Gastroesophageal sphincter (tissue), 4 donors: ENCODE data around the gene LIM2. TPM values are rescaled to one million over a fixed set of nuclear protein-coding genes. Genes with fewer than 3 reads are reported as not detected.
"Not testable (repeated sequence)": the region's sequence is repeated elsewhere in the genome, so short reads cannot be mapped to it uniquely, and the experiment has no call there.

ENCODE experiments used
- ATAC-seq: fragments of 150-250 bp; one replicate; pipeline ENCODE4 v1.9.1; 2016; ENCODE audit warnings: mild to moderate bottlenecking, moderate library complexity
- H3K27ac ChIP-seq, 4 donors: fragments of 200-600 bp; sonication (generic) in 3 of 4; 1 replicate in 3 of 4; 2 replicates in 1 of 4; pipeline ENCODE4 v1.5.1; 2016 to 2019
- H3K27me3 ChIP-seq: fragments of 200-600 bp; sonication (generic); one replicate; pipeline ENCODE4 v1.5.1; 2019
- H3K36me3 ChIP-seq, 2 donors: fragments of 200-600 bp; sonication (generic); one replicate each; pipeline ENCODE4 v1.5.1; 2019; ENCODE audit warnings: control low read depth in 1 of 2
- H3K4me1 ChIP-seq, 3 donors: fragments of 200-600 bp; sonication (generic); 1 replicate in 2 of 3; 2 replicates in 1 of 3; pipeline ENCODE4 v1.5.1; 2016 to 2019; ENCODE audit warnings: control low read depth in 2 of 3
- H3K4me3 ChIP-seq, 2 donors: fragments of 200-600 bp; sonication (generic); one replicate each; pipeline ENCODE4 v1.5.1; 2019; ENCODE audit warnings: mild to moderate bottlenecking in 1 of 2, moderate library complexity in 1 of 2
- H3K9me3 ChIP-seq, 3 donors: fragments of 200-600 bp; sonication (generic); one replicate each; pipeline ENCODE4 v1.5.1; 2017 to 2019; ENCODE audit warnings: control low read depth in 2 of 3
- CTCF ChIP-seq, 4 experiments: fragments of 200-600 bp in 2 of 4; fragments of 450-650 bp in 2 of 4; sonication (generic) in 1 of 4; IDR thresholded peaks; one replicate each; pipeline ENCODE4 v1.5.1; 2017 to 2019; ENCODE audit warnings: antibody characterized with exemption in 4 of 4, mild to moderate bottlenecking in 2 of 4, moderate library complexity in 2 of 4
- EP300 ChIP-seq: sonication (generic); formaldehyde crosslinking; IDR thresholded peaks from one replicate; pipeline ENCODE4 v1.6.1; 2017; ENCODE audit warnings: antibody characterized with exemption, mild to moderate bottlenecking
- POLR2A ChIP-seq, 2 donors: fragments of 450-650 bp; IDR thresholded peaks; one replicate each; pipeline ENCODE4 v1.6.1; 2017; ENCODE audit warnings: antibody characterized with exemption in 2 of 2, mild to moderate bottlenecking in 2 of 2, moderate library complexity in 1 of 2
- POLR2AphosphoS5 ChIP-seq: sonication (generic); formaldehyde crosslinking; IDR thresholded peaks from one replicate; pipeline ENCODE4 v1.6.1; 2017; ENCODE audit warnings: antibody characterized with exemption
- WGBS, 2 donors: methylation state at CpG; one replicate each; pipeline ENCODE4 v1.1.5; 2018; ENCODE audit warnings: low coverage in 1 of 2; 5-methylcytosine and 5-hydroxymethylcytosine counted together
- total RNA-seq, 4 donors: library from RNA; depleted of rRNA; stranded (reverse); fragments of >200 nt; gene quantifications; one replicate each; pipeline ENCODE4 v1.1.0, GENCODE V29; 2016

Gene LIM2
- total RNA-seq, 4 donors from 2014 or later = not detected

GRCh38 chr19:51402117-51402516 lies 14.3 kb upstream of the LIM2 start:
- no peak overlapping the region for H3K27ac ChIP-seq
- H3K36me3 ChIP-seq = no peaks in the 10 kb centered on the region
- 95 to 98% methylated on average over 3 to 6 of the region's 9 CpGs for WGBS, 2 donors
- no peak overlapping the region for H3K4me3 ChIP-seq
- TF ChIP-seq CTCF (IDR thresholded peaks at IDR 0.05) = no peak
- no peak for TF ChIP-seq POLR2AphosphoS5
- TF ChIP-seq POLR2A (IDR thresholded peaks at IDR 0.05) = no peak
- TF ChIP-seq EP300 = no peak
- H3K9me3 ChIP-seq = peaks cover 0 to 18% (median 0%) of the 10 kb centered on the region in 3 donors
- no peaks in the 10 kb centered on the region for H3K4me1 ChIP-seq
- peaks cover 17% of the 10 kb centered on the region for H3K27me3 ChIP-seq
- ATAC-seq = no peak

- not testable (repeated sequence) for H3K27me3 ChIP-seq, H3K36me3 ChIP-seq, H3K4me1 ChIP-seq, H3K27ac ChIP-seq, ATAC-seq, H3K4me3 ChIP-seq
- 80 to 89% methylated on average over 6 to 7 of the region's 7 CpGs for WGBS, 2 donors
- peaks cover 0 to 18% (median 0%) of the 10 kb centered on the region in 3 donors for H3K9me3 ChIP-seq
Measured at GRCh38 chr19:51399936-51400335, 12.2 kb upstream of the LIM2 start.

DNA sequence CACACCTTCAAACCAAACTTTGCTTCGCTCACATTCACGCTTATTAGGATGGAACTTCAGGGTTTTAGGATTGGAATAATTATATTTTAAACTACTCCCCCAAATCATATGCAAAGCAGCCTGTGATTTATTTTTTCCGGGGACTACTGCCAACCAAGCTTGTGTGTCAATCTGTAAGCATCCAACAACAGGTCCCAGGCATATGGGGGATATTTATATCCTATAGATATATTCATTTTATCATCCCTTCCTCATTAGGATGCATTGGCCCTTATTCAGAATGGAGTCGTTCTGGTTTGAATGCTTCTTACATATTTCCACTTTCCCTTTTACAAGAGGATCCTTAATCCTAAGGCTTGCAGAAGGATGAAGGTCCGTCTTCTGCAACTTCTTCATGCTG lies 11.5 kb upstream of the LIM2 start:
- Histone ChIP-seq H3K4me3 (no peak overlapping the region), H3K27me3 (peaks cover under 1% of the 10 kb centered on the region), H3K9me3 (peaks cover 0 to 18% (median 0%) of the 10 kb centered on the region in 3 donors), H3K4me1 (peaks cover 0 to 7% (median 5%) of the 10 kb centered on the region in 3 donors), H3K36me3 (no peaks in the 10 kb centered on the region), H3K27ac (no peak overlapping the region)
- no peak for ATAC-seq
- TF ChIP-seq EP300 (no peak), POLR2AphosphoS5 (no peak), POLR2A (IDR thresholded peaks at IDR 0.05) (no peak), CTCF (IDR thresholded peaks at IDR 0.05) (no peak)
- WGBS, 2 donors = 89 to 97% methylated on average over 4 to 5 of the region's 5 CpGs

DNA sequence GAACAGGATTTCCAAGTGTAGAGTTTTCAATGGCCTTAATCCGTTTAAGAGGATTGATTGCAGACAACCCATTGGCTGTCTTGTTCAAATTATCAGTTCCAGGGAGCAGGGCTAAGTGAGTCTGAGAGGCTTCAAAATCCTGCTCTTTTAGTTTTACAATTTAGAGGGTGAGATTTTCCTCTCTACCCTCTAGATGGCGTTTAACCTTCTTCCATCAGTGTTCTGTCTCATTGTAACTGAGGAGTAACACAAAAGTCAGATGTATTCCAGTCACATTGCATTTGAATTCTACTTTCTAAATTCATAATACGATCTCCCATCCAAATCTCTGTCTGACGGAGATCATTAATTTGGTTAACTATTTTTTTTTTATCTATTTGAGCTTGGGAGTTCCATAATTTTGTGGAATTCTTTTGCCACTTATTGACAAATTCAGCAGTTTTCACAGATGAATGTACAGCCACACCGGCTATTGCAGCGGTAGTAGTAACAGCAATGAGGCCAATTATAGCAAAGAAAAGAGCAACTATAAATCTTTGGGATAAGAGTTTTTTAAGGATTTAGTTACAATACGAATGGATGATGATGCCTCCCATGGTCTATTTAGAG lies 10.4 kb upstream of the LIM2 start:
- WGBS, 2 donors = 36 to 44% methylated on average over 6 to 7 of the region's 7 CpGs
- Histone ChIP-seq H3K27me3 (no peaks in the 10 kb centered on the region), H3K4me1 (peaks cover 0 to 13% (median 5%) of the 10 kb centered on the region in 3 donors), H3K27ac (no peak overlapping the region), H3K36me3 (no peaks in the 10 kb centered on the region), H3K4me3 (no peak overlapping the region), H3K9me3 (peaks cover 0 to 18% (median 0%) of the 10 kb centered on the region in 3 donors)
- no peak for ATAC-seq
- no peak for TF ChIP-seq POLR2A (IDR thresholded peaks at IDR 0.05)
- peak in 2 of 4 experiments; percentile 39 to 48 for TF ChIP-seq CTCF (IDR thresholded peaks at IDR 0.05)
- no peak for TF ChIP-seq EP300
- no peak for TF ChIP-seq POLR2AphosphoS5

DNA sequence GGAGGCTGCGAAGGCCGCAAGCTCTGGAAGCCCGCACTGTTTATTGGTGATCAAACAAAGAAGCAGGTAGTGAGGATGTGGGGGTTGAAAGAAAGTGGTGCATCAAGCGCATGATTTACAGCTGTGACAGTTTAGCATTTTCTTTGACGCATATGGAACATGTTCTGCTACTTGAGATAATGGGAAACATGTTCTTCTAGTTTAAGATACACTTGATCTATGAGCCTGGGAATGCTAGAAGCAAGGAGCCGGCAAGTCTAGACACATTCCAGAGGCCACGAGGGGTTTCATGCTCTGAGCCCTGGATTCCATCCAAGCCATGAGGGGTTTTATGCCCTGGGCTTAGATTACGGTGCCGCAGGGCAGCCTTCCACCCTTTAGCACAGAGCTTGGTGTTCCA lies 9.7 kb upstream of the LIM2 start:
- H3K9me3 ChIP-seq = peaks cover 0 to 11% (median 0%) of the 10 kb centered on the region in 3 donors
- H3K36me3 ChIP-seq, H3K27ac ChIP-seq, H3K27me3 ChIP-seq, ATAC-seq, H3K4me3 ChIP-seq: not testable (repeated sequence)
- H3K4me1 ChIP-seq = peaks cover 0 to 13% (median 5%) of the 10 kb centered on the region in 3 donors
- 72 to 77% methylated on average over 9 of the region's 9 CpGs for WGBS, 2 donors

DNA sequence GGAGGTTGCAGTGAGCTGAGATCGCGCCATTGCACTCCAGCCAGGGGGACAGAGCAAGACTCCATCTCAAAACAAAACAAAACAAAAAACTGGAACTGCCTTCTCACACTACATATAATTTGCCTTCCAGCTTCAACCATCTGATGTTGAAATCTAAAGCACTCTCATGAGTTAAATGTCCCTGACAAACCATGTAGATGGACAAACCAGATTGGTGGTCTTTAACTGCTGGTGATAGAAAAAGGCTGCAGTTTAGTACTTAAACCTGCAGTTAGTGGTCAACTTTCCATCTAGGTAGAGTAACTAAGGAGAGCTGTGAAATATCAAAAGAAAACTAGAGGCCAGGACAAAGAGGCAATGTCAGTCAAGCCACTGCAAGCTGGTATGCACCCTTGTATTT lies 8.4 kb upstream of the LIM2 start:
- Histone ChIP-seq H3K36me3 (no peaks in the 10 kb centered on the region), H3K4me1 (peaks cover 0 to 13% (median 5%) of the 10 kb centered on the region in 3 donors), H3K27me3 (no peaks in the 10 kb centered on the region), H3K27ac (no peak overlapping the region), H3K4me3 (no peak overlapping the region), H3K9me3 (no peaks in the 10 kb centered on the region)
- no peak for ATAC-seq
- no peak for TF ChIP-seq POLR2A (IDR thresholded peaks at IDR 0.05)
- TF ChIP-seq POLR2AphosphoS5 = no peak
- 81% methylated on average over 2 of the region's 2 CpGs; no CpG with 5 or more reads in 1 of the 2 donors for WGBS, 2 donors
